Hepatocyte (in vitro differentiated cells): ENCODE results near the gene MSANTD1.

Experiments
- EZH2 ChIP-seq: fragments of 200-600 bp; sonication (generic); IDR thresholded peaks from 2 replicates; pipeline ENCODE4 v1.6.1; 2016; ENCODE audit warnings: antibody characterized with exemption, mild to moderate bottlenecking, borderline replicate concordance
- EZH2phosphoT487 ChIP-seq: fragments of 200-600 bp; sonication (generic); IDR thresholded peaks from one replicate; pipeline ENCODE4 v1.6.1; 2018; ENCODE audit warnings: antibody characterized with exemption, mild to moderate bottlenecking, low read depth, moderate library complexity; ENCODE audit not compliant: unreplicated experiment, severe bottlenecking
- TF ChIP-seq, protein P1 (sequence below): fragments of 200-600 bp; sonication (generic); IDR thresholded peaks from 2 replicates; pipeline ENCODE4 v1.5.1; 2016; ENCODE audit warnings: antibody characterized with exemption, mild to moderate bottlenecking; ENCODE audit not compliant: poor library complexity

- no peak for TF ChIP-seq EZH2
- TF ChIP-seq, protein P1, sequence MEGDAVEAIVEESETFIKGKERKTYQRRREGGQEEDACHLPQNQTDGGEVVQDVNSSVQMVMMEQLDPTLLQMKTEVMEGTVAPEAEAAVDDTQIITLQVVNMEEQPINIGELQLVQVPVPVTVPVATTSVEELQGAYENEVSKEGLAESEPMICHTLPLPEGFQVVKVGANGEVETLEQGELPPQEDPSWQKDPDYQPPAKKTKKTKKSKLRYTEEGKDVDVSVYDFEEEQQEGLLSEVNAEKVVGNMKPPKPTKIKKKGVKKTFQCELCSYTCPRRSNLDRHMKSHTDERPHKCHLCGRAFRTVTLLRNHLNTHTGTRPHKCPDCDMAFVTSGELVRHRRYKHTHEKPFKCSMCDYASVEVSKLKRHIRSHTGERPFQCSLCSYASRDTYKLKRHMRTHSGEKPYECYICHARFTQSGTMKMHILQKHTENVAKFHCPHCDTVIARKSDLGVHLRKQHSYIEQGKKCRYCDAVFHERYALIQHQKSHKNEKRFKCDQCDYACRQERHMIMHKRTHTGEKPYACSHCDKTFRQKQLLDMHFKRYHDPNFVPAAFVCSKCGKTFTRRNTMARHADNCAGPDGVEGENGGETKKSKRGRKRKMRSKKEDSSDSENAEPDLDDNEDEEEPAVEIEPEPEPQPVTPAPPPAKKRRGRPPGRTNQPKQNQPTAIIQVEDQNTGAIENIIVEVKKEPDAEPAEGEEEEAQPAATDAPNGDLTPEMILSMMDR, result no peak
- no peak for TF ChIP-seq EZH2phosphoT487
Observed at GRCh38 chr4:3240936-3241522, 7.9 kb upstream of the MSANTD1 start.
